ENCODE data around the gene PARS2.

DNA sequence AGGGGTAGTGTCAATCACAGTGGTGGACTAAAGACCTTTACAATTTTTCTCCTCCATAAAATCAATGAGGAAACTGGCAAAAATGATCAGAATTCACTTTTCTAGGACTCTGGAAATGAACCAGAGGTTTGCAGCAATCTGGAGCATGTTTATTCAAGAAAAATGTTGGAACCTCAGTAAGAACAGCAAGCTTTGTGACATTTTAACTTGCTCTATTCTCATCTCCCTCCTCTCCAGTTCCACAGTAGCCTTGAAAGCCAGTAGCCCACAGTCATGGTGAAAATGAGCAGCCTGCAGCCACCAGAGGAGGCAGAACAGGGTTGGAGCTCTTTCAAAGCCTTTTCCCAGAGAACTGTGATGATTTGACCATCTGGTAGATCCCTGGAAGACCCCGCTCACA is 39.6 kb downstream of the PARS2 start:
- TF ChIP-seq, protein P1, sequence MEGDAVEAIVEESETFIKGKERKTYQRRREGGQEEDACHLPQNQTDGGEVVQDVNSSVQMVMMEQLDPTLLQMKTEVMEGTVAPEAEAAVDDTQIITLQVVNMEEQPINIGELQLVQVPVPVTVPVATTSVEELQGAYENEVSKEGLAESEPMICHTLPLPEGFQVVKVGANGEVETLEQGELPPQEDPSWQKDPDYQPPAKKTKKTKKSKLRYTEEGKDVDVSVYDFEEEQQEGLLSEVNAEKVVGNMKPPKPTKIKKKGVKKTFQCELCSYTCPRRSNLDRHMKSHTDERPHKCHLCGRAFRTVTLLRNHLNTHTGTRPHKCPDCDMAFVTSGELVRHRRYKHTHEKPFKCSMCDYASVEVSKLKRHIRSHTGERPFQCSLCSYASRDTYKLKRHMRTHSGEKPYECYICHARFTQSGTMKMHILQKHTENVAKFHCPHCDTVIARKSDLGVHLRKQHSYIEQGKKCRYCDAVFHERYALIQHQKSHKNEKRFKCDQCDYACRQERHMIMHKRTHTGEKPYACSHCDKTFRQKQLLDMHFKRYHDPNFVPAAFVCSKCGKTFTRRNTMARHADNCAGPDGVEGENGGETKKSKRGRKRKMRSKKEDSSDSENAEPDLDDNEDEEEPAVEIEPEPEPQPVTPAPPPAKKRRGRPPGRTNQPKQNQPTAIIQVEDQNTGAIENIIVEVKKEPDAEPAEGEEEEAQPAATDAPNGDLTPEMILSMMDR (IDR thresholded peaks at IDR 0.05), result no peak
- TF ChIP-seq POLR2A (IDR thresholded peaks at IDR 0.05), result no peak
